Right cardiac atrium (tissue), 5 donors: ENCODE data around the gene FOXD4L5. TPM values are rescaled to one million over a fixed set of nuclear protein-coding genes. Genes with fewer than 3 reads are reported as not detected.
"Not testable (repeated sequence)": the region's sequence is repeated elsewhere in the genome, so short reads cannot be mapped to it uniquely, and the experiment has no call there.

Experiments used
- ATAC-seq, 2 donors: fragments of 200-7000 bp; cut with Tn5 transposase; one replicate each; pipeline versions ENCODE4 v1.8.0 to v1.9.1; 2020; ENCODE audit warnings: moderate library complexity in 2 of 2, mild to moderate bottlenecking in 1 of 2
- DNase-seq, 3 donors: peaks; one replicate each; pipeline ENCODE4 v3.0.0-alpha.2; 2020
- H3K27ac ChIP-seq: one replicate; pipeline ENCODE4 v1.5.1; 2013; ENCODE audit warnings: mild to moderate bottlenecking, low read length, control low read depth, moderate library complexity
- H3K27me3 ChIP-seq: one replicate; pipeline ENCODE4 v1.6.1; 2013; ENCODE audit not compliant: control insufficient read depth, insufficient read depth
- H3K4me1 ChIP-seq: one replicate; pipeline ENCODE4 v1.6.1; 2013; ENCODE audit warnings: low read length; ENCODE audit not compliant: control insufficient read depth, insufficient read depth
- H3K4me3 ChIP-seq: one replicate; pipeline ENCODE4 v1.5.1; 2013; ENCODE audit warnings: low read length, control low read depth
- H3K9me3 ChIP-seq: one replicate; pipeline ENCODE4 v1.6.1; 2013; ENCODE audit warnings: low read length; ENCODE audit not compliant: control insufficient read depth
- whole genome bisulfite sequencing: extraction: QIAGEN DNeasy Blood & Tissue Kit; methylation state at CpG from one replicate; pipeline ENCODE4 v1.1.7; 2013; 5-methylcytosine and 5-hydroxymethylcytosine counted together
- intact Hi-C, 4 donors: fragments of 100-400 bp; cut with DNase I; formaldehyde crosslinking; loops; one replicate each; pipeline versions ENCODE4 v1.11.0 to v1.14.0; 2022 to 2023
- long read RNA-seq, 4 donors: library from polyadenylated mRNA; unstranded; transcript quantifications; one replicate each; pipeline ENCODE4 v2.0.0, GENCODE V29; 2020 to 2021
- polyA plus RNA-seq: library from polyadenylated mRNA; stranded (reverse); fragments of 200-250 nt; gene quantifications from one replicate; pipeline ENCODE4 v1.2.3, GENCODE V29; 2013
- total RNA-seq, 4 donors: library from RNA; stranded (reverse); fragmentation: NEBNext Ultra II Directional; extraction: Animal tissue kit (Norgen Biotek cat#: 25700); gene quantifications; one replicate each; pipeline ENCODE4 v1.2.1, GENCODE V29; 2021
- donor health status: healthy with polysubstance abuse.
- donor health status: DM: no; HTN: yes; CAD: no.
- donor health status: DM: no; HTN: no; CAD: no.
- donor health status: DM: no; HTN: yes; CAD: no; lungs with severe emphysema.
- donor health status: DM: yes; HTN: yes; CAD: no.

Gene FOXD4L5
- total RNA-seq: under 1 TPM in 3 of 4 donors, not detected in 1; 0.09 to 0.11 (median 0.09) TPM
- polyA plus RNA-seq: not detected
- long read RNA-seq, donor 1: 0 reads
- long read RNA-seq, donor 2: 0 reads
- long read RNA-seq, donor 3: 0 reads
- long read RNA-seq, donor 4: 0 reads

DNA sequence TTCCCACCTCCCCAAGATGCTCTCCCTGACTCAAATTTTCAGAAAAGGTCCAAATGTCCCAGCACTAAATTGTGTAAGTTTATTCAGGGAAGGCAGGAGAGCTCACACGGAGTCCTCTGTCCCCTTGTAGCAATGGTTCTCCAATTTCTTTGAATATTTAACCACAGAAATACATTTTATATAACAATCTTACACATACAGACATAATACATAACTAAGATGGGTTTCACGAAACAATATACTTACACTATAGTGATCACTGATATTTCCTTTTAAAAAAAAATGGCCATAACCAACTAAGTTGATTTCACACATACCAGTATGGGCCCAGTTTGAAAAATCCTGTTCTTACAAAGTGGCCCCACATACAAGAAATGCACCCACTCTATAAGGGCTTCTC, at the start of gene FOXD4L5:
Gene FOXD4L5 (minus strand): TSS at position 101 of the 400 bp plus-strand sequence. CDS start 832 bp downstream, outside the sequence.
- ATAC-seq, DNase-seq, H3K27ac ChIP-seq, H3K4me1 ChIP-seq, intact Hi-C loops, H3K27me3 ChIP-seq, H3K4me3 ChIP-seq, H3K9me3 ChIP-seq: not testable (repeated sequence)
- 84% methylated on average over 1 of the region's 2 CpGs for WGBS

DNA sequence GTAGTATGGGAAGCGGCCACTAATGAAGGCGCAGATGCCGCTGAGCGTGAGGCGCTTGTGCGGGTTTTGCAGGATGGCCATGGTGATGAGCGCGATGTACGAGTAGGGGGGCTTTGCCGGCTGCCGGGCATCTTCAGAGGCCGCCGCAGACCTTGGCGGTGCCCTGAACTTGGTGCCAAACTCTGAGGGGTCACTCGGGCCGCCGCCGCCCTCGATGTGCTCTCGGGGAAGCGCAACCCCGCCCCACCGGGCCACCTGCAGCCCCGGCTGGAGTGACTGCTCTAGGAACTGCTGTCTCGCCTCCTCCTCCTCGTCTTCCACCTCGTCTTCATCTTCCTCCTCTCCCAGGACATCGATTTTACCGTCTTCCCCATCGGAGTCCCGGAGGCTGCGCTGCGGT, 1.1 kb downstream of the FOXD4L5 start:
- whole genome bisulfite sequencing: 16% methylated on average over 13 of the region's 33 CpGs
- intact Hi-C loops, ATAC-seq, H3K9me3 ChIP-seq, H3K27ac ChIP-seq, H3K4me1 ChIP-seq, H3K4me3 ChIP-seq, H3K27me3 ChIP-seq: not testable (repeated sequence)
- peak in 2 of 3 donors; percentile 2 to 28 for DNase-seq

DNA sequence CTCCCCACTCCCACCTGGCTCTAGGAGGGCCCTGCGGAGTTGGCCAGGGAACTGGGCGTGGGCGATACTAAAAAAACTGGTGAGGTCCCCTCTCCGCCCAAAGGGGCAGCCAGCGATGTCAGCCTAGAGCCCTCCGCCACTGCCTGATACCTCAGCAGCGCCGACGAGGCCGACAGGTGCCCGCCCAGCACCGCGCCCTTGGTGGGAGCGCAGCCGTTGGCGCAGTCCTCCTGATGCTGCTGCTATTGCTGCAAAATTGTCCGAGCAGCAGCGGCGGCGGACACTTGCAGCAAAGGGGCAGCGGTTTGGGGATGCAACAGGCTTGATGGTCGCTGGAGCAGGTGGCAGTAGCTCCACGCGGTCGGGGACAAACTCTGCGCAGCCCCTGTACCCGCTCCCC, 2.0 kb downstream of the FOXD4L5 start:
- WGBS: no CpG with 5 or more reads among the region's 27 CpGs
- intact Hi-C loops, H3K4me1 ChIP-seq, H3K27ac ChIP-seq, H3K9me3 ChIP-seq, H3K4me3 ChIP-seq, H3K27me3 ChIP-seq, DNase-seq, ATAC-seq: not testable (repeated sequence)
